NT2/D1 (cell line): Measurements from ENCODE around the gene B9D1.

ENCODE experiments used
- DNase-seq: peaks from one replicate; pipeline ENCODE4 v3.0.0-alpha.2; 2011; ENCODE audit warnings: low read depth, low spot score
- H3K27me3 ChIP-seq: 2 replicates; pipeline ENCODE4 v1.6.0; 2011; ENCODE audit warnings: mild to moderate bottlenecking; ENCODE audit not compliant: insufficient read length, insufficient read depth
- H3K36me3 ChIP-seq: 2 replicates; pipeline ENCODE4 v1.6.1; 2011; ENCODE audit warnings: mild to moderate bottlenecking, low read length, mixed read lengths; ENCODE audit not compliant: insufficient read depth, insufficient read length
- H3K4me1 ChIP-seq: 2 replicates; pipeline ENCODE4 v1.5.1; 2011; ENCODE audit not compliant: insufficient read depth, insufficient read length
- H3K4me3 ChIP-seq: 2 replicates; pipeline ENCODE4 v1.5.1; 2011; ENCODE audit warnings: low read depth; ENCODE audit not compliant: insufficient read length
- H3K9ac ChIP-seq: 2 replicates; pipeline ENCODE4 v1.6.0; 2011; ENCODE audit warnings: low read depth; ENCODE audit not compliant: insufficient read length
- H3K9me3 ChIP-seq: 2 replicates; pipeline ENCODE4 v1.5.1; 2011; ENCODE audit warnings: mild to moderate bottlenecking, low read length; ENCODE audit not compliant: insufficient read depth
- SUZ12 ChIP-seq: IDR thresholded peaks from 2 replicates; pipeline ENCODE4 v1.6.1; 2011; ENCODE audit not compliant: insufficient read length, insufficient read depth; ENCODE audit errors: extremely low read depth
- YY1 ChIP-seq: IDR thresholded peaks from 2 replicates; pipeline ENCODE4 v1.6.1; 2011; ENCODE audit not compliant: insufficient read length, insufficient read depth
- ZNF274 ChIP-seq: IDR thresholded peaks from 2 replicates; pipeline ENCODE4 v1.6.1; 2011; ENCODE audit warnings: mild to moderate bottlenecking, low read depth, low read length

Gene B9D1

DNA sequence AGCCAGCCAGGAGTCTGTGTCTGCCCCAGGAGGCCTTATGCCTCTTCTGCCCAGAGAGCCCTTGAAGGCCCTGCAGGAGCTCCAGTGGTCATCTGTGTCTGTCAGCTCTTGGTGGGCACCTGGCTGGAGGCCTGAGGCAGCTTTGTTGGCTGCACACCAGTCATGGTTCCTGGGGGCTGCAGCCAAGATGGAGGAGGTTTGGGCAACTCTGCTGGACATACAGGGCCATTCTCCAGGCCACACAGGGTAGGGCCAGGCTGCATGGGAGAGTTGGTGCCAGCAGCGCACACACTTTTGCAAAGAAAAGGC, 29.4 kb downstream of the B9D1 start:
- peaks cover 43% of the 10 kb centered on the region for H3K36me3 ChIP-seq
- no peak for DNase-seq
- no peak overlapping the region for H3K9ac ChIP-seq
- H3K9me3 ChIP-seq = no peaks in the 10 kb centered on the region
- TF ChIP-seq ZNF274 (no peak), YY1 (no peak), SUZ12 (no peak)
- H3K4me1 ChIP-seq = peaks cover 6% of the 10 kb centered on the region
- no peaks in the 10 kb centered on the region for H3K27me3 ChIP-seq
- no peak overlapping the region for H3K4me3 ChIP-seq

DNA sequence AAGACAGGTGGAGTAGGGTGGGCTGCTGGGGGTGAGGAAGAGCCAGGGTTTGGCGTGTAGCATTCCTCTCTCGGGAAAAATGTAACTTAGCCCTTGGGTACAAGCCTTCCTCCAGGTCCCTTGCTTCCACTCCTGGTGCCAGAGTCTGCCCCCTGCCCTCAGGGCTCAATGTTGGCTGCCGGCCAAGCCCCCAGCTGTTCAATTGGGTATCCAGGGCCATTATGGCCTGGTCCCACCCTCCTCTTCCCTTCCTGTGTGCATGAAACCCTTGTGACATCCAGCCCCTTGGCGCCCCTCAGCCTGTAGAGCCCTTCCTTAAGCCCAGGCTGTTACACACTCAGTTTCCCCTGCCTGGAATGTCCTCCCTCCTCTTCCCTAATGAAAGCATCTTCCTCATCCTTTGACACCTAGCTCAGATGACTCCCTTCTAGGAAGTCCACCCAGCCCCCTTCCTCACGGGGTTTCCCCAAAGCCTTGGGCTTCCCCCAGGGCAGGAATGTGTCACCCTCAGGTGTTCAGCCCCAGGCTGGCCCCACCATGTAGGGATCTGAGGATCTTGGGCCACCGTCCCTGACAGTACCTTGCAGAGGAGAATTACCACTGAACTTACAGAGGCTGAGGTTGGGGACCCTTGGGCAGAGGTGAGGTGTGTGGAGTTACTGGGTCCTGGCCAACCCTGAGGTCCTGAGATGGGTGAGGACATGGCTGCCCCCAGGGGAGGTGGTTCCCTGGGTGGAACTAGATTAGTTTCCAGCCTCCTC, 30.0 kb downstream of the B9D1 start:
- H3K9me3 ChIP-seq = no peaks in the 10 kb centered on the region
- no peaks in the 10 kb centered on the region for H3K27me3 ChIP-seq
- H3K9ac ChIP-seq = no peak overlapping the region
- peaks cover 4% of the 10 kb centered on the region for H3K4me1 ChIP-seq
- no peak overlapping the region for H3K4me3 ChIP-seq
- no peak for DNase-seq
- TF ChIP-seq ZNF274 = no peak
- no peak for TF ChIP-seq SUZ12
- TF ChIP-seq YY1 = no peak
- H3K36me3 ChIP-seq = peaks cover 43% of the 10 kb centered on the region

DNA sequence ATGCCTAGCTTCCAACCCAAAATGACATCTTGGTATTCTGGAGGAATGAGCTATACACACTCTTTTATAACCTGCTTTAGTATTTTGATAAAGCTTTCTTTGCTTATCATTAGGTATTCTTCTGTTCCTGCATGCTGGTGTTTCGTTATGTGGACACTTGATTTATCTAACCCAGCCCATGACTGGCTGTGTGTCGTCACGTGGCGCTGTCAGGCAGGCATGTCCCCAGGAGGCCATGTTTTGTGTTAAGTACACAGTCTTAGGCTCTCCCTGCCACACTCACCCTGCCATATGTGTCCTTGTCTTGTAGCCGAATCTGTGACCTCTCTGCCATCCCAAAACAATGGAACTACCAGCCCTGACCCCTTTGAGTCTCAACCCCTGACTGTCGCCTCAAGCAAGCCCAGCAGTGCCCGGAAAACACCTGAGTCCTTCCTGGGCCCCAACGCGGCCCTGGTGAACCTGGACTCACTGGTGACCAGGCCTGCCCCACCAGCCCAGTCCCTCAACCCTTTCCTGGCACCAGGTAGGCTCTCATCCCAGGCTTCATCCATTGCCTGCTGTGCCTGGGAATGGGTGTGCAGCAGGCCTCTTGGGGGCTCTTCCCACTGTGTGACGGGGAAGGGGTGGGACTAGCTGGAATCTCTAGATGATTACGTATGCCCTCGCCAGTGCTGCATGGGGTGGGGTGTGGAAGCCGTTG, 30.8 kb downstream of the B9D1 start:
- Histone ChIP-seq H3K9ac (no peak overlapping the region), H3K4me1 (peaks cover under 1% of the 10 kb centered on the region), H3K4me3 (no peak overlapping the region), H3K27me3 (no peaks in the 10 kb centered on the region), H3K36me3 (peaks cover 43% of the 10 kb centered on the region), H3K9me3 (no peaks in the 10 kb centered on the region)
- no peak for DNase-seq
- TF ChIP-seq ZNF274 = no peak
- TF ChIP-seq SUZ12 = no peak
- no peak for TF ChIP-seq YY1

DNA sequence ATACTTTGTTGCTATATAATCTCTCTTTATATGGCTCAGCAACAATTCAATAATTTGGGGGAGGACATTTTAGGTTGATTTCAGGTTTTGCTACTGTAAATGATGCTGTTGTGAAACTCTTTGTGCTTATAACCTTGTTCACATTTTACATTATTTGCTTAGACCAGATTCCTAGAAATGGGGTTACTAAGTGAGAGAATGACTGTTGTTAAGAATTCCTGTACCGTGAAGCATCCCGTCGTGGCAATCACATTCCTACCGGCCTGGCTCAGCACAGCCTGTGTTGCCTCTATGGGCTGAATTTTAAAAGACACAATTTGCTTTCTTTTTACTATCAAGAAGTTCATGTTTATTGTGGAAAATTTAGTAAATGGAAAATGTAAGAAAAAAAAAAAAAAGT, 31.4 kb downstream of the B9D1 start:
- DNase-seq = no peak
- Histone ChIP-seq H3K4me1 (no peaks in the 10 kb centered on the region), H3K9ac (no peak overlapping the region), H3K36me3 (peaks cover 38% of the 10 kb centered on the region), H3K9me3 (no peaks in the 10 kb centered on the region), H3K27me3 (no peaks in the 10 kb centered on the region), H3K4me3 (no peak overlapping the region)
- TF ChIP-seq SUZ12 (no peak), ZNF274 (no peak), YY1 (no peak)

DNA sequence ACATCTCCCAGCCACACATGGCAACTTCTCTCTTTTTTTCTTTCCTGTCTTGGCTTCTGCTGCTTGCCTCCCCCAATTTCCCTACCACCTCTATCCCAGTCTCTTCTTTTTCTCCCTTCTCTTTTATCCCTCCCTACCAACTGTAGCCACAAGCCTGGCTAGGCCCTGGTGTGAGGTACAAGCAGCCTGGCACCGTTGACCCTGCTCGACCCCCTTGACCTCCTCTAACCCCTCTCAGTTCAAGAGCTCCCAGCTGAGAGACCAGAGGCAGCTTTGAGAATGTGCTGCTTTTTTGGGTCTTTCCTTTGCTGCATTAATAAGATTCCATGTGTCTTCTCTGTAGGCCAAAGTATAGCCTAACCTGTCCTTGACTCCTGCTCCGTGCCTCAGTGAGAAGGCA, 32.3 kb downstream of the B9D1 start:
- DNase-seq = no peak
- no peak for TF ChIP-seq YY1
- no peak for TF ChIP-seq SUZ12
- TF ChIP-seq ZNF274 = no peak
- Histone ChIP-seq H3K4me3 (no peak overlapping the region), H3K36me3 (peaks cover 34% of the 10 kb centered on the region), H3K9ac (no peak overlapping the region), H3K4me1 (no peaks in the 10 kb centered on the region), H3K27me3 (no peaks in the 10 kb centered on the region), H3K9me3 (peaks cover 6% of the 10 kb centered on the region)

DNA sequence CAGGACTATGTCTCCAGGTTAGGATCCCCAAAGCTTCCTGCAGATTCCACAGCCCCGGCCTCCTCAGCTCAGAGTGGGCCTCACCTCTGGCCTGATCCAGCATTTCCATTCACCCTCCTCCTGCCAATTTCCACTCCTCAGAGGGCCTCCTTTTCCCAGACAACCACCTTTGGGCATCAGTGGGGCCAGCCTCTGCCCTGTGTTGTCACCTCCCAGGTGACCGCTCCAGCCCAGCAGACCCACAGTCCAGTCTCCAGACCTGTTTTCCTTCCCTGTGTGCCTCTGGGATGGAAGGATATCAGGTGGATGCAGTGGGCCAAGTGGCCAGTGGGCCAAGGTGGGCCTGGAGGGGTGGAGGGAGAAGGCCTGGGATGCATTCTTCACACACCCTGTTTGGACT, 32.7 kb downstream of the B9D1 start:
- TF ChIP-seq YY1 (no peak), SUZ12 (no peak), ZNF274 (no peak)
- Histone ChIP-seq H3K27me3 (no peaks in the 10 kb centered on the region), H3K4me1 (no peaks in the 10 kb centered on the region), H3K9me3 (peaks cover 11% of the 10 kb centered on the region), H3K4me3 (no peak overlapping the region), H3K9ac (no peak overlapping the region), H3K36me3 (peaks cover 34% of the 10 kb centered on the region)
- no peak for DNase-seq

DNA sequence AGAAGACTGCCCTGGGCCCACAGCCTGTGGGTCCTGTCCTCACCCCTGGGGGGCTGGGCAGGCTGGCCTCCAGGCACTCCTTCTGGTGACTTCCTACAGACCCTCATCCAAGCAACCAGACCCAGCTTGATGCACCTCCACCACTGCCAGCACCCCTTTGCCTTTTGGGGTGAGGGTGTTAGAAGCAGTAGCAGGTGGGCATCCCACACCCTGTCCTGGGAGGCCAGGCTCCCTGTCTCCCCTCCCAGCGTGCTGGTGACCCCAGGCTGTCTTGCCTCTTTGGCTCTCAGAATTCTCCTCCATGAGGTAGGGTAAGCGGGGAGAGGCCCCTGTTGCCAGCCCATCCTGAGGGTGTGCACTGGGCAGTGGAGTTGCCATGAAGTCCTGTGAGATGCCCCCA, 33.4 kb downstream of the B9D1 start:
- H3K27me3 ChIP-seq = no peaks in the 10 kb centered on the region
- TF ChIP-seq ZNF274 (no peak), SUZ12 (no peak), YY1 (no peak)
- H3K36me3 ChIP-seq = peaks cover 30% of the 10 kb centered on the region
- no peak for DNase-seq
- no peak overlapping the region for H3K4me3 ChIP-seq
- H3K9me3 ChIP-seq = peaks cover 13% of the 10 kb centered on the region
- H3K9ac ChIP-seq = no peak overlapping the region
- no peaks in the 10 kb centered on the region for H3K4me1 ChIP-seq
